Right lobe of liver (tissue), 4 donors: ENCODE results near the gene SSBP3.

ENCODE experiments used
- POLR2A ChIP-seq: fragments of 450-650 bp; IDR thresholded peaks from one replicate; pipeline ENCODE4 v1.6.1; 2017; ENCODE audit warnings: antibody characterized with exemption, mild to moderate bottlenecking
- TF ChIP-seq, protein P1 (sequence below), 4 donors: fragments of 200-600 bp in 3 of 4; fragments of 450-650 bp in 1 of 4; IDR thresholded peaks; one replicate each; pipeline versions ENCODE4 v1.5.1 to v1.8.0; 2016 to 2022; ENCODE audit warnings: antibody characterized with exemption in 4 of 4, mild to moderate bottlenecking in 2 of 4
- donor health status: DM: no; HTN: no; CAD: no.
- donor health status: DM: no; HTN: no; CAD: no.
- donor health status: DM: no; HTN: yes; CAD: no.

DNA sequence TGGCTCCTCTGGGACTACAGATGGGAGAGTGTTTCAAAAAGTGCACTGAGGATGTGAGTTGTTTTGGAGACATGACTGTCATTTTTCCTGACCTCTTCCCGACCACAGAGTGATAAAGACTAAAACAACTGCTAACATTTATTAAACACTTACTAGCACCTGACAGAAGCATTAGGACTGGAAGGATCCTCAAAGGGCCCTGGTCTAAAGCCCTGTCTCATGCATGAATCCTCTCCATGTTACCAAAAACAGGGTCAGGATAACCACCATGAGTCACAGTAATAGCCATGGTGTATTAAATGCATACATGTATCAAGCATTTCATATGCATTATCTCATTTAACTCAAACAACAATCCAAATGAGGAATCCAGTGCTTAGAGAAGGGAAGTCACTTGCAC lies 217.9 kb downstream of the SSBP3 start:
- TF ChIP-seq, protein P1, sequence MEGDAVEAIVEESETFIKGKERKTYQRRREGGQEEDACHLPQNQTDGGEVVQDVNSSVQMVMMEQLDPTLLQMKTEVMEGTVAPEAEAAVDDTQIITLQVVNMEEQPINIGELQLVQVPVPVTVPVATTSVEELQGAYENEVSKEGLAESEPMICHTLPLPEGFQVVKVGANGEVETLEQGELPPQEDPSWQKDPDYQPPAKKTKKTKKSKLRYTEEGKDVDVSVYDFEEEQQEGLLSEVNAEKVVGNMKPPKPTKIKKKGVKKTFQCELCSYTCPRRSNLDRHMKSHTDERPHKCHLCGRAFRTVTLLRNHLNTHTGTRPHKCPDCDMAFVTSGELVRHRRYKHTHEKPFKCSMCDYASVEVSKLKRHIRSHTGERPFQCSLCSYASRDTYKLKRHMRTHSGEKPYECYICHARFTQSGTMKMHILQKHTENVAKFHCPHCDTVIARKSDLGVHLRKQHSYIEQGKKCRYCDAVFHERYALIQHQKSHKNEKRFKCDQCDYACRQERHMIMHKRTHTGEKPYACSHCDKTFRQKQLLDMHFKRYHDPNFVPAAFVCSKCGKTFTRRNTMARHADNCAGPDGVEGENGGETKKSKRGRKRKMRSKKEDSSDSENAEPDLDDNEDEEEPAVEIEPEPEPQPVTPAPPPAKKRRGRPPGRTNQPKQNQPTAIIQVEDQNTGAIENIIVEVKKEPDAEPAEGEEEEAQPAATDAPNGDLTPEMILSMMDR (IDR thresholded peaks at IDR 0.05), result no peak
- no peak for TF ChIP-seq POLR2A
